Measurements from ENCODE around the gene BCL2.
A peak's percentile ranks its signal among the peaks of the same experiment; 100 is the strongest.

The BCL2 gene

GRCh38 chr18:63284827-63285733 lies 34.5 kb downstream of the BCL2 start:
- DNase-seq = no peak

GRCh38 chr18:63284173-63284799 lies 35.3 kb downstream of the BCL2 start:
- no peak for DNase-seq

- DNase-seq = no peak
Measured at GRCh38 chr18:63283305-63284094, 36.1 kb downstream of the BCL2 start.

GRCh38 chr18:63282793-63283192 lies 36.8 kb downstream of the BCL2 start:
- no peak for DNase-seq

GRCh38 chr18:63273222-63273927 lies 46.2 kb downstream of the BCL2 start:
- no peak for DNase-seq

GRCh38 chr18:63272638-63273037 lies 46.9 kb downstream of the BCL2 start:
- DNase-seq = no peak

- no peak for DNase-seq
Measured at GRCh38 chr18:63271881-63272299, 47.7 kb downstream of the BCL2 start.

GRCh38 chr18:63271148-63271547 lies 48.4 kb downstream of the BCL2 start:
- peak; percentile 36 for DNase-seq

- no peak for DNase-seq
Measured at GRCh38 chr18:63267975-63268721, 51.4 kb downstream of the BCL2 start.

GRCh38 chr18:63266888-63267790 lies 52.4 kb downstream of the BCL2 start:
- no peak for DNase-seq

- no peak for DNase-seq
Measured at GRCh38 chr18:63265326-63265725, 54.2 kb downstream of the BCL2 start.

GRCh38 chr18:63264871-63265270 lies 54.7 kb downstream of the BCL2 start:
- DNase-seq = peak; percentile 96

GRCh38 chr18:63263444-63263843 lies 56.1 kb downstream of the BCL2 start:
- no peak for DNase-seq

GRCh38 chr18:63262369-63263335 lies 56.9 kb downstream of the BCL2 start:
- DNase-seq = no peak

GRCh38 chr18:63261029-63261428 lies 58.5 kb downstream of the BCL2 start:
- no peak for DNase-seq

- no peak for DNase-seq
Measured at GRCh38 chr18:63260380-63260754, 59.2 kb downstream of the BCL2 start.

- DNase-seq = no peak
Measured at GRCh38 chr18:63259567-63260379, 59.8 kb downstream of the BCL2 start.

- DNase-seq = peak; percentile 88
Measured at GRCh38 chr18:63258749-63259566, 60.6 kb downstream of the BCL2 start.
